Measurements from ENCODE around the gene SPIRE2. TPM values are rescaled to one million over a fixed set of nuclear protein-coding genes. Genes with fewer than 3 reads are reported as not detected.

The SPIRE2 gene
- total RNA-seq, 2 experiments from 2014 or later, result 0.44 to 0.80 TPM

- peaks cover 10% of the 10 kb centered on the region for H3K4me1 Mint-ChIP-seq
- no peaks in the 10 kb centered on the region for H3K27me3 Mint-ChIP-seq
- H3K27ac Mint-ChIP-seq, result no peak overlapping the region
- ATAC-seq (no peak), DNase-seq (no peak)
- no peak overlapping the region for H3K4me3 Mint-ChIP-seq
- H3K9me3 Mint-ChIP-seq (ENCODE audit: low read depth), result peaks cover 2% of the 10 kb centered on the region
- CTCF ChIA-PET, result no interaction called here
- peaks cover 32% of the 10 kb centered on the region for H3K36me3 Mint-ChIP-seq
These were observed 77.3 kb downstream of the SPIRE2 start for GRCh38 chr16:89905511-89906139.

GRCh38 chr16:89906140-89907025, 78.1 kb downstream of the SPIRE2 start:
- peak; percentile 14 for ATAC-seq

DNA sequence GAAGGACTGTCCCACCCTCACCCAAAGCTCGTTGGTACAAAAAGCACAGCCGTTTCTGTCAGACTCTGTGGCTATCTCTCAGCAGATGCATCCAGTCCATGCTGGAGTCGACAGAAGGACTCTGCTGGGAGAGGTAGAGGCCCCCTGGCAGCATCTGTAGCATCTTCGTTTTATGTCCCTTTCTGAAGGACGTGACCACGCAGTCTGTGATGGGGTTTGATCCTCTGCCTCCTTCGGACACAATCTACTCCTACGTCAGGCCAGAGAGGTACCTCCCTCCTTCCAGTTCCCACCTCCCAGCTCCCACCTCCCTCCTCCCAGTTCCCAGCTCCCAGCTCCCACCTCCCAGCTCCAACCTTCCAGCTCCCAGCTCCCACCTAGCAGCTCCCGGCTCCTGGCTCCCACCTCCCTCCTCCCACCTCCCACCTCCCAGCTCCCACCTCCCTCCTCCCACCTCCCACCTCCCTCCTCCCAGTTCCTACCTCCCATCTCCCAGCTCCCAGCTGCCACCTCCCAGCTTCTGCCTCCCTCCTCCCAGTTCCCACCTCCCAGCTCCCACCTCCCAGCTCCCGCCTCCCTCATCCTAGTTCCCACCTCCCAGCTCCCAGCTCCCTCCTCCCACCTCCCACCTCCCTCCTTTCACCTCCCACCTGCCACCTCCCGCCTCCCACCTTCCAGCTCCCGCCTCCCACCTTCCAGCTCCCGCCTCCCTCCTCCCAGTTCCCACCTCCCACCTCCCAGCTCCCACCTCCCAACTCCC, 79.0 kb downstream of the SPIRE2 start:
- peaks cover 2% of the 10 kb centered on the region for H3K9me3 Mint-ChIP-seq (ENCODE audit: low read depth)
- H3K36me3 Mint-ChIP-seq, result peaks cover 32% of the 10 kb centered on the region
- no peak overlapping the region for H3K4me3 Mint-ChIP-seq
- CTCF ChIA-PET, result interaction anchor here (0.8 to 1.7 kb wide), 4 partner anchors 8 to 207 kb away, joined by 3 to 6 read pairs (median 4); partner anchors contain the start of gene TUBB3
- DNase-seq, result no peak
- H3K27me3 Mint-ChIP-seq, result no peaks in the 10 kb centered on the region
- no peak for ATAC-seq
- peaks cover 10% of the 10 kb centered on the region for H3K4me1 Mint-ChIP-seq
- no peak overlapping the region for H3K27ac Mint-ChIP-seq

More at GRCh38 chr16:89906140-89907025, 78.1 kb downstream of the SPIRE2 start:
- DNase-seq, result no peak
- peaks cover 2% of the 10 kb centered on the region for H3K9me3 Mint-ChIP-seq (ENCODE audit: low read depth)
- no peak overlapping the region for H3K4me3 Mint-ChIP-seq
- CTCF ChIA-PET, result interaction anchor here (0.8 to 1.1 kb wide), 3 partner anchors 9 to 206 kb away, joined by 3 to 4 read pairs (median 3); no protein-coding TSS in a partner anchor
- H3K4me1 Mint-ChIP-seq, result peaks cover 10% of the 10 kb centered on the region
- no peaks in the 10 kb centered on the region for H3K27me3 Mint-ChIP-seq
- peaks cover 32% of the 10 kb centered on the region for H3K36me3 Mint-ChIP-seq
- H3K27ac Mint-ChIP-seq, result no peak overlapping the region

- Mint-ChIP-seq H3K9me3 (ENCODE audit: low read depth) (peaks cover 2% of the 10 kb centered on the region), H3K27me3 (no peaks in the 10 kb centered on the region), H3K4me3 (no peak overlapping the region), H3K4me1 (peaks cover 10% of the 10 kb centered on the region), H3K36me3 (peaks cover 32% of the 10 kb centered on the region), H3K27ac (no peak overlapping the region)
- CTCF ChIA-PET, result interaction anchor here (0.7 to 1.8 kb wide), 3 partner anchors 15 to 1093 kb away, joined by 3 to 6 read pairs (median 6); partner anchors contain the start of gene TUBB3
- no peak for ATAC-seq
- DNase-seq, result no peak
These were observed 80.0 kb downstream of the SPIRE2 start for GRCh38 chr16:89908236-89908635.

- CTCF ChIA-PET, result interaction anchor here (0.7 to 2.3 kb wide), 33 partner anchors 8 to 221 kb away, joined by 3 to 18 read pairs (median 5); partner anchors contain the start of genes MC1R, TCF25 and TUBB3
- Mint-ChIP-seq H3K9me3 (ENCODE audit: low read depth) (peaks cover 2% of the 10 kb centered on the region), H3K36me3 (peaks cover 36% of the 10 kb centered on the region)
These were observed 81.8 kb downstream of the SPIRE2 start for GRCh38 chr16:89909777-89910716.

DNA sequence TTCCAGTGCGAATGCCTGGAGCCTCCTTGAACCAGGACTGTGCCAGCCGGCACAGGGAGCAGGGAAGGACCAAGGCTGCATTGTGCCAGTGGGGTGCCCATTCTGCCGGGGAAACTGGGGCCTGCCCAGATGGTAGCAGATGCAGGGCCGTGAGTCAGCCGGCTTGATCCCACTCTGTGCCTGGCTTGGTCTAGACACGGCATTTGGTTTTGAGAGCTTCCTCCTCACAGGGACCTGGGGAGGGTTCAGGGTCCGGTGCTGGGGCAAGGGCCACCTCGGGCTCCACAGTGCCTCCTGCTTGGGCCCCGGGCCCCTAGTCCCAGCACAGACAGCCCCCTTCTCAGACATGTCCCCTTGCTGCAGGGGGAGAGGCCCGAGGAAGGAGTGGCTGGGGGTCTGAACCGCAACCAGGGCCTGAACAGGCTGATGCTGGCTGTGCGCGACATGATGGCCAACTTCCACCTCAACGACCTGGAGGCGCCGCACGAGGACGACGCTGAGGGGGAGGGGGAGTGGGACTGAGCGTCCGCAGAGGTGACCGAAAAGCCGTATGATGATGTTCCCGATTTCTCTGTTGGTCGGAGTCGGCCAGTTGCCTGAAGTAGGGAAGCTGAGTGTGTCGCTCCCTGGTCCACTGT, 82.6 kb downstream of the SPIRE2 start:
- Mint-ChIP-seq H3K27ac (no peak overlapping the region), H3K9me3 (ENCODE audit: low read depth) (peaks cover 2% of the 10 kb centered on the region), H3K4me3 (no peak overlapping the region)

More at GRCh38 chr16:89909777-89910716, 81.8 kb downstream of the SPIRE2 start:
- ATAC-seq (peak; percentile 87), DNase-seq (peak; percentile 78)
- no peak overlapping the region for H3K27ac Mint-ChIP-seq
- H3K27me3 Mint-ChIP-seq, result no peaks in the 10 kb centered on the region
- no peak overlapping the region for H3K4me3 Mint-ChIP-seq
- H3K4me1 Mint-ChIP-seq, result peaks cover 10% of the 10 kb centered on the region

DNA sequence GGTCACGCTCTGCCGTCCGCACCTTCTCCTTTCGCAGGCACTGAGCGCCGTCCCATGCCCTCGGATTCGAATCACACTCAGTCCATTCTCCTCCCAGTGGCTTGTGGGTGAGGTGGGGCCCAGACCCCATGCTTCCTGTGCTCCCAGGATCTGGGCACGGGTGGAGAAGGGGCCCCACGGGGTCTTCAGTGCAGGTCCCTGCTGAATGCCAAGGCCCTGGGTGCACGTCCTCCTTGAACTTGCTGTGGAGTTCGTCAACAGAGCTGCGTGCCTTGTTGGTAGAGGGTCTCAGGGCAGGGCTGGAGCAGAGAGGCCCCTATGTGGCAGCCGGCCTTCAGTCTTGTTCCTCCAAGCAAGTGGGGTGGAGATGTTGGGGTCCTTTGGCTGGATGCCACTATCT, 83.1 kb downstream of the SPIRE2 start:
- Mint-ChIP-seq H3K4me1 (peaks cover 12% of the 10 kb centered on the region), H3K27me3 (no peaks in the 10 kb centered on the region), H3K36me3 (peaks cover 31% of the 10 kb centered on the region), H3K27ac (no peak overlapping the region), H3K4me3 (no peak overlapping the region), H3K9me3 (ENCODE audit: low read depth) (peaks cover 2% of the 10 kb centered on the region)
- DNase-seq, result no peak
- CTCF ChIA-PET, result interaction anchor here (1.2 to 2.1 kb wide), 7 partner anchors 11 to 214 kb away, joined by 3 to 18 read pairs (median 5); partner anchors contain the start of genes TCF25 and TUBB3
- ATAC-seq, result no peak

More for the DNA sequence above, 82.6 kb downstream of the SPIRE2 start:
- DNase-seq (no peak), ATAC-seq (no peak)
- H3K27me3 Mint-ChIP-seq, result no peaks in the 10 kb centered on the region
- peaks cover 32% of the 10 kb centered on the region for H3K36me3 Mint-ChIP-seq
- peaks cover 10% of the 10 kb centered on the region for H3K4me1 Mint-ChIP-seq
- CTCF ChIA-PET, result interaction anchor here (0.8 to 2.3 kb wide), 32 partner anchors 7 to 222 kb away, joined by 3 to 18 read pairs (median 5); partner anchors contain the start of genes MC1R, TCF25 and TUBB3

DNA sequence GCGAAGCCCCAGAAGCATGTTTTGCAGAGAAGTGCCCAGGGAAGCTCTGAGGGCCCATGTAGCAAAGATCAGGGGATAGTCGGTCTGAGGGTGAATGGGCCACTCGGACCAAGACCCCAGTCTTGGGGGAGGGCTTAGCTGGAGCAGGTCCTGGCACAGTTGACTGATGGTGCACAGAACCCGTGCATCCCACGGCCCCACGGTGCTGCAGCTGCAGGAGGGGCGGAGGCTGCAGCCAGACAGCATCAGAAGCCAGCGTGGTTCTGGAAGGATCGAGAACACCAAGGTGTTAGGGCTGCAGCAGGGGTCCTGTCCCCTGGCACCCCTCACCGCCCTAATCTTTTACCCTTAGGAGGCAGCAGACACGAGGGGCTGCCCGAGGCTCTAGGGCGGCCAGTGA, 83.9 kb downstream of the SPIRE2 start:
- H3K27me3 Mint-ChIP-seq, result no peaks in the 10 kb centered on the region
- CTCF ChIA-PET, result interaction anchor here (1.2 kb wide), 2 partner anchors 10 to 51 kb away, joined by 4 to 6 read pairs; no protein-coding TSS in a partner anchor
- ATAC-seq (no peak), DNase-seq (no peak)
- peaks cover 23% of the 10 kb centered on the region for H3K36me3 Mint-ChIP-seq
- H3K27ac Mint-ChIP-seq, result no peak overlapping the region
- peaks cover under 1% of the 10 kb centered on the region for H3K9me3 Mint-ChIP-seq (ENCODE audit: low read depth)
- peaks cover 12% of the 10 kb centered on the region for H3K4me1 Mint-ChIP-seq
- H3K4me3 Mint-ChIP-seq, result no peak overlapping the region

DNA sequence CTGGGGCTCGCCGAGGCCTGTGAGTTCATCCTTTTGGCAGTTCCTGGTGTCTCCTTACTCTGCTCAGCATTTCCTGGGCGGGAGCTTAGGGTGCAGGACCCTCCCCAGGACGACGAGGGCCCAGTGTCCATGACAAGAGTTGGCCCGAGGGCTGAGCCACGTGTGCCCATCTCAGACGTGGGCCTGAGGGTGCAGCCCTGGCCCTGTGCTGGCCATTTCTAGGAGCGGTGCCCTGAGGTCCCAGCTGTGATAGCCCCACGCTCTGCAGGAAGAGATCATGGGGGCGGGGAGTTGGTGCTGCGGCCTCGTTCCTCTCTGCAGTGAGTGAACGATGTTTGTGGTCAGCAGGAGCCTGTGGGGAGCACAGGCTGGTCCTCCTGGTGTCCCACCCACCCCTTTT, 84.4 kb downstream of the SPIRE2 start:
- Mint-ChIP-seq H3K27ac (no peak overlapping the region), H3K4me3 (no peak overlapping the region), H3K27me3 (no peaks in the 10 kb centered on the region), H3K9me3 (ENCODE audit: low read depth) (no peaks in the 10 kb centered on the region), H3K4me1 (peaks cover 17% of the 10 kb centered on the region), H3K36me3 (peaks cover 23% of the 10 kb centered on the region)
- CTCF ChIA-PET, result interaction anchor here (1.0 to 1.2 kb wide), 4 partner anchors 9 to 212 kb away, joined by 3 to 6 read pairs (median 4); no protein-coding TSS in a partner anchor
- DNase-seq (no peak), ATAC-seq (no peak)

DNA sequence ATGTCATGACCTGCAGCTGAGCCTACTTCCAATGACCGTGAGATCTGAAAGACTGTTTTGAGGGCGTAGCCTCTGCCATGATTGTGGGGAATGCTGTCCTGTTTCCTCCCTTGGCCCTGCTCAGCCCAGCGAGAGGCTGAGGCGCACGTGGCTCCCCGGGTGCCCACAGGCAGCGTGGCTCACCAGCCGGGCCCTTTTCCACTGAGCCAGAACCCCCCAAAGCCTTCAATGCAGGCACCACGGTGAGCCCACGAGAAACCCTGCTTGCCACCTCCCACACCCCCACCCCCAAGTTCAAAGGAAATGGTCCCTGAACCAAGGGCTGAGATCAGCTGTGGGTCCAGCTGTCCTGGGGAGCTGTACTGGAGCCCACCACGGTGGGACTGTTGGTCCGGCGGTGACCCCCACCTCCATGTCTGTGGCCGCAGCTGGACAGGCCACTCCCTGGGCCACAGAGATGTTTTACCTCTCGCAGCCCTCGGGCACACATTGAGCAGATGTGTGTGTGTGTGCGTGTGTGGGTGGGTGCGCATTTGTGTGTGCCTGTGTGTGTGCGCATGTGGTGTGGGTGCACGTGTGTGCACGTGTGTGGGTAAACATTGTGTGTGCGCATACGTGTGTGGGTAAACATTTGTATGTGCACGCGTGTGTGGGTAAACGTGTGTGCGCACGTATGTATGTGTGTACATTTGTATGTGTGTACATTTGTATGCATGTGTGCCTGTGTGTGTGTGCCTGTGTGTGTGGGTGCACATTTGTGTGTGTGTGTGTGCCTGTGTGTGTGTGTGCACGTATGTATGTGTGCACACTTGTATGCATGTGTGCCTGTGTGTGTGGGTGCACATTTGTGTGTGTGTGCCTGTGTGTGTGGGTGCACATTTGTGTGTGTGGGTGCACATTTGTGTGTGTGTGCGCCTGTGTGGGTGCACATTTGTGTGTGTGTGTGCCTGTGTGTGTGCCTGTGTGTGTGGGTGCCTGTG, 85.4 kb downstream of the SPIRE2 start:
- Mint-ChIP-seq H3K36me3 (peaks cover 23% of the 10 kb centered on the region), H3K9me3 (ENCODE audit: low read depth) (no peaks in the 10 kb centered on the region), H3K27ac (peak overlapping the region; percentile 11), H3K4me3 (no peak overlapping the region), H3K4me1 (peaks cover 25% of the 10 kb centered on the region), H3K27me3 (peaks cover 1% of the 10 kb centered on the region)
- DNase-seq (no peak), ATAC-seq (no peak)
- CTCF ChIA-PET, result interaction anchor here (1.0 to 1.2 kb wide), 2 partner anchors 10 to 213 kb away, joined by 3 read pairs; no protein-coding TSS in a partner anchor

All from activated CD8-positive, alpha-beta memory T cell treated with anti-CD3 and anti-CD28 coated beads, Interleukin-2, amount 10 ng/mL, durations not matched to agents 7 days and 5 days (primary cell).